Type B pancreatic cell (in vitro differentiated cells): Measurements from ENCODE around the gene ANKRD18B. TPM values are rescaled to one million over a fixed set of nuclear protein-coding genes. Genes with fewer than 3 reads are reported as not detected.

Source experiments
- DNase-seq: peaks from one replicate; pipeline ENCODE4 v3.0.0; 2021; ENCODE audit warnings: mixed read lengths; ENCODE audit not compliant: unreplicated experiment; ENCODE audit errors: extremely low spot score
- H3K27ac Mint-ChIP-seq: 2 replicates; pipeline ENCODE4 v1.8.0; 2021; ENCODE audit warnings: mild to moderate bottlenecking, mixed read lengths
- H3K27me3 Mint-ChIP-seq: 2 replicates; pipeline ENCODE4 v1.8.0; 2021; ENCODE audit warnings: mixed read lengths
- H3K36me3 Mint-ChIP-seq: 2 replicates; pipeline ENCODE4 v1.8.0; 2021; ENCODE audit warnings: mixed read lengths
- H3K4me1 Mint-ChIP-seq: one replicate; pipeline ENCODE4 v1.8.0; 2021; ENCODE audit warnings: mixed read lengths; ENCODE audit not compliant: unreplicated experiment
- H3K4me3 Mint-ChIP-seq: 2 replicates; pipeline ENCODE4 v1.8.0; 2021; ENCODE audit warnings: mild to moderate bottlenecking, mixed read lengths
- H3K9me3 Mint-ChIP-seq: 2 replicates; pipeline ENCODE4 v1.8.0; 2021; ENCODE audit warnings: mixed read lengths
- CTCF ChIP-seq: fragments of 200-600 bp; sonication (generic); conservative IDR thresholded peaks from 2 replicates; pipeline ENCODE4 v1.5.0; 2021; ENCODE audit warnings: antibody characterized with exemption, mild to moderate bottlenecking
- total RNA-seq: library from RNA; stranded (reverse); gene quantifications from 2 replicates; pipeline ENCODE4 v1.2.1, GENCODE V29; 2021; ENCODE audit warnings: low replicate concordance

ANKRD18B gene
- total RNA-seq, 1 donor from 2014 or later, result 10.3 TPM

- Mint-ChIP-seq H3K4me3 (peak overlapping the region; percentile 20), H3K27me3 (peaks cover 24% of the 10 kb centered on the region), H3K36me3 (no peaks in the 10 kb centered on the region), H3K4me1 (peaks cover 4% of the 10 kb centered on the region), H3K27ac (no peak overlapping the region), H3K9me3 (no peaks in the 10 kb centered on the region)
- no peak for TF ChIP-seq CTCF
- DNase-seq, result no peak
Observed at GRCh38 chr9:33619666-33620404, 95.8 kb downstream of the ANKRD18B start.

- H3K27ac Mint-ChIP-seq, result no peak overlapping the region
- TF ChIP-seq CTCF, result no peak
- H3K27me3 Mint-ChIP-seq, result peaks cover 24% of the 10 kb centered on the region
- DNase-seq, result no peak
- H3K4me3 Mint-ChIP-seq, result no peak overlapping the region
- H3K36me3 Mint-ChIP-seq, result no peaks in the 10 kb centered on the region
- H3K4me1 Mint-ChIP-seq, result peaks cover 4% of the 10 kb centered on the region
- H3K9me3 Mint-ChIP-seq, result no peaks in the 10 kb centered on the region
Observed at GRCh38 chr9:33620738-33621439, 96.8 kb downstream of the ANKRD18B start.

Other genes starting within 250 kb of the ANKRD18B start
- 34.1 and 36.4 TPM in 2 replicates for gene NFX1, start 233.7 kb upstream of the ANKRD18B start, total RNA-seq
- 3.7 and 5.0 TPM in 2 replicates for gene AQP7, start 121.7 kb upstream of the ANKRD18B start, total RNA-seq
- 33.1 and 67.0 TPM in 2 replicates for gene AQP3, start 76.7 kb upstream of the ANKRD18B start, total RNA-seq
- gene NOL6, start 50.3 kb upstream of the ANKRD18B start, total RNA-seq, result 39.2 and 46.3 TPM in 2 replicates